ENCODE measurements around the gene NTN5.

NTN5 gene

DNA sequence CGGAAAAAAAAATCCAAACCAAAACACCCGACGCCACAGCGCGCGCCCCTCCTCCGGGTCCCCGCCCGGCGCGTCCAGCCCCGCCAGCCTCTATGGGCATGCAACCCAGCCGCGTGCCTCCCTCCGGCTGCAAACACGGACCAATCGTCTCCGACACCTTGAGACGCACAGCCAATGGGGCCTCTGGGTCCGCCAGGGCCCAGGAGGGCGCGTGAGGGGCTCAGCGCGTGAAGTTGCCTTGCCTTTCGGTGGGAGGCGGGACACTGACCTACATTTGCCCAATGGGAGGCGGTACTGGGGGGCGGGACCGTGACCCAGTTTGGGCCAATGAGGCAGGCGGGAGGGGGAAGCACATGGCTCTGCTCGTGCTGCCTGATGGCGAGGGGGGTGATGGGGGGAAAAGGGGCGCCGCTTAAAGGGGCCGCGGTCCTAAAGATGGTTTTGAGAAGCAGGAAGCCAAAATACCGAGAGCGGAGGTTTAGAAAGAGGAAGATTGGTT is 35.3 kb downstream of the NTN5 start:
- Histone ChIP-seq H3K4me3 (ENCODE audit: low read length) (peak overlapping the region; percentile 87), H3F3A (ENCODE audit: control insufficient read depth, insufficient read depth) (peaks cover 22% of the 10 kb centered on the region), H3K9me2 (replicated peaks; ENCODE audit: control insufficient read depth, low read length) (no peaks in the 10 kb centered on the region), H3K4me1 (ENCODE audit: control insufficient read depth, low read length) (peaks cover 58% of the 10 kb centered on the region), H4K20me1 (ENCODE audit: control insufficient read depth, insufficient read depth, low read depth, low read length) (no peaks in the 10 kb centered on the region), H3K79me2 (ENCODE audit: control insufficient read depth, low read length) (peaks cover 27% of the 10 kb centered on the region), H3K36me3 (ENCODE audit: control insufficient read depth, low read length) (peaks cover 15% of the 10 kb centered on the region), H3K4me2 (ENCODE audit: low read length) (peak overlapping the region; percentile 93), H3K27ac (ENCODE audit: low read depth, low read length) (peak overlapping the region; percentile 96), H3K9me3 (ENCODE audit: control insufficient read depth, insufficient read depth, low read length) (no peaks in the 10 kb centered on the region), H3K27me3 (ENCODE audit: control insufficient read depth, low read length) (no peaks in the 10 kb centered on the region)
- TF ChIP-seq, protein P1, sequence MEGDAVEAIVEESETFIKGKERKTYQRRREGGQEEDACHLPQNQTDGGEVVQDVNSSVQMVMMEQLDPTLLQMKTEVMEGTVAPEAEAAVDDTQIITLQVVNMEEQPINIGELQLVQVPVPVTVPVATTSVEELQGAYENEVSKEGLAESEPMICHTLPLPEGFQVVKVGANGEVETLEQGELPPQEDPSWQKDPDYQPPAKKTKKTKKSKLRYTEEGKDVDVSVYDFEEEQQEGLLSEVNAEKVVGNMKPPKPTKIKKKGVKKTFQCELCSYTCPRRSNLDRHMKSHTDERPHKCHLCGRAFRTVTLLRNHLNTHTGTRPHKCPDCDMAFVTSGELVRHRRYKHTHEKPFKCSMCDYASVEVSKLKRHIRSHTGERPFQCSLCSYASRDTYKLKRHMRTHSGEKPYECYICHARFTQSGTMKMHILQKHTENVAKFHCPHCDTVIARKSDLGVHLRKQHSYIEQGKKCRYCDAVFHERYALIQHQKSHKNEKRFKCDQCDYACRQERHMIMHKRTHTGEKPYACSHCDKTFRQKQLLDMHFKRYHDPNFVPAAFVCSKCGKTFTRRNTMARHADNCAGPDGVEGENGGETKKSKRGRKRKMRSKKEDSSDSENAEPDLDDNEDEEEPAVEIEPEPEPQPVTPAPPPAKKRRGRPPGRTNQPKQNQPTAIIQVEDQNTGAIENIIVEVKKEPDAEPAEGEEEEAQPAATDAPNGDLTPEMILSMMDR (IDR thresholded peaks at IDR 0.05; ENCODE audit: low read depth, low read length, poor library complexity, severe bottlenecking): no peak
- TF ChIP-seq EZH2phosphoT487 (IDR thresholded peaks at IDR 0.05; ENCODE audit: borderline replicate concordance, low read length): no peak

DNA sequence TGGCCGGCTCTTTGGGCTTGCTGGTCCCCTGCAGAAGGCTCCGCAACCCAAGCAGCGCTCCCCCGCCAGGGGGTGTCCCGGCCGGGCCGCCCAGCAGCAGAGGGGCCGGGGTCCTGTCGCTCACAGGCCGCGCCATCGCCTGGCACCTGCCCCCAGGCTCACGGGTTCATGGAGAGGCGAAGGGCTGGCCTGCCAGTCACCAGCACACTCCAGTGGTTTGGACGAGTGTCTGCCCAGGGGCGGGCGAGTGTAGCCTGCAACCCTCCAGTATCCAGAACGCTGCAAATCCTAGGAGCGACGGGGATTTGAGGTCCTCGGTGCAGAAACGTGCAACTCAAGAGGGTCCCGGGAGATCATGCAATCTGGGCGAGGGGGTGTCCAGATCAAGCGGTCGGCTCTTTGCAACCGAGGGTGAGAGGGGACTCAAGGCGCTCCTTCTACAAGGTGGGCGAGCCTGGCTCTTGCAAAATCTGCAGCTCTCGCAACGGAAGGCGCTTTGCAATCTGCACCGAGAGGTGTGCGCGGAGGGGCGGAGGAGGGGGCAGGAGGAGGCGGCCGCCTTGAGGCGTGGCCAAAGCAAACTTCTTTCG is 35.9 kb downstream of the NTN5 start, which contains the start of gene DBP:
TSS of gene DBP (minus strand) at position 521 of the 590 bp plus-strand sequence. CDS start at position 136, 385 bp downstream.
- Histone ChIP-seq H3K4me2 (ENCODE audit: low read length) (peak within 1 kb of the TSS; percentile 93), H4K20me1 (ENCODE audit: control insufficient read depth, insufficient read depth, low read depth, low read length) (no peaks in the 10 kb centered on the region), H3K27ac (ENCODE audit: low read depth, low read length) (peak within 1 kb of the TSS; percentile 96), H3K4me1 (ENCODE audit: control insufficient read depth, low read length) (peaks cover 59% of the 10 kb centered on the region), H3K36me3 (ENCODE audit: control insufficient read depth, low read length) (peaks cover 15% of the 10 kb centered on the region), H3K79me2 (ENCODE audit: control insufficient read depth, low read length) (peaks cover 27% of the 10 kb centered on the region), H3K27me3 (ENCODE audit: control insufficient read depth, low read length) (no peaks in the 10 kb centered on the region), H3K4me3 (ENCODE audit: low read length) (peak within 1 kb of the TSS; percentile 87), H3K9me3 (ENCODE audit: control insufficient read depth, insufficient read depth, low read length) (no peaks in the 10 kb centered on the region), H3F3A (ENCODE audit: control insufficient read depth, insufficient read depth) (peaks cover 22% of the 10 kb centered on the region), H3K9me2 (replicated peaks; ENCODE audit: control insufficient read depth, low read length) (no peaks in the 10 kb centered on the region)
- TF ChIP-seq, protein P1 (IDR thresholded peaks at IDR 0.05; ENCODE audit: low read depth, low read length, poor library complexity, severe bottlenecking): peak; percentile 37
- TF ChIP-seq EZH2phosphoT487 (IDR thresholded peaks at IDR 0.05; ENCODE audit: borderline replicate concordance, low read length): no peak

- H3K79me2 ChIP-seq (ENCODE audit: control insufficient read depth, low read length): peaks cover 27% of the 10 kb centered on the region
- H4K20me1 ChIP-seq (ENCODE audit: control insufficient read depth, insufficient read depth, low read depth, low read length): no peaks in the 10 kb centered on the region
- no peaks in the 10 kb centered on the region for H3K9me3 ChIP-seq (ENCODE audit: control insufficient read depth, insufficient read depth, low read length)
- H3K4me1 ChIP-seq (ENCODE audit: control insufficient read depth, low read length): peaks cover 59% of the 10 kb centered on the region
- H3K9me2 ChIP-seq (replicated peaks; ENCODE audit: control insufficient read depth, low read length): no peaks in the 10 kb centered on the region
- peak overlapping the region; percentile 87 for H3K4me3 ChIP-seq (ENCODE audit: low read length)
- peak overlapping the region; percentile 96 for H3K27ac ChIP-seq (ENCODE audit: low read depth, low read length)
- peaks cover 20% of the 10 kb centered on the region for H3F3A ChIP-seq (ENCODE audit: control insufficient read depth, insufficient read depth)
- no peaks in the 10 kb centered on the region for H3K27me3 ChIP-seq (ENCODE audit: control insufficient read depth, low read length)
- H3K4me2 ChIP-seq (ENCODE audit: low read length): peak overlapping the region; percentile 93
- peaks cover 19% of the 10 kb centered on the region for H3K36me3 ChIP-seq (ENCODE audit: control insufficient read depth, low read length)
- no peak for TF ChIP-seq EZH2phosphoT487 (IDR thresholded peaks at IDR 0.05; ENCODE audit: borderline replicate concordance, low read length)
- TF ChIP-seq, protein P1 (IDR thresholded peaks at IDR 0.05; ENCODE audit: low read depth, low read length, poor library complexity, severe bottlenecking): no peak
Observed at GRCh38 chr19:48635966-48636858, 36.6 kb downstream of the NTN5 start.
